GM12892 (cell line): ENCODE data around the gene ARRDC1. TPM values are rescaled to one million over a fixed set of nuclear protein-coding genes. Genes with fewer than 3 reads are reported as not detected.
"Not testable (repeated sequence)": the region's sequence is repeated elsewhere in the genome, so short reads cannot be mapped to it uniquely, and the experiment has no call there.

Experiments
- DNase-seq: peaks from one replicate; pipeline ENCODE4 v3.0.0; 2011; ENCODE audit not compliant: insufficient read length
- FAIRE-seq: peaks from 2 replicates; lab custom pipeline; 2011; peaks lifted over from hg19 to GRCh38; lab: Jason Lieb, UNC
- POLR2A ChIP-seq: IDR thresholded peaks from 2 replicates; pipeline ENCODE4 v1.6.1; 2011; ENCODE audit warnings: low read depth, low read length, control low read depth
- POLR2AphosphoS5 ChIP-seq: IDR thresholded peaks from 2 replicates; pipeline ENCODE4 v1.6.1; 2011; ENCODE audit warnings: low read depth, low read length, control low read depth
- TAF1 ChIP-seq: IDR thresholded peaks from 2 replicates; pipeline ENCODE4 v1.6.1; 2011; ENCODE audit warnings: low read depth, mild to moderate bottlenecking, control low read depth, low read length, borderline replicate concordance
- polyA plus RNA-seq: library from polyadenylated mRNA; unstranded; fragments of >200 nt; gene quantifications from one replicate; pipeline ENCODE4 v1.2.1, GENCODE V29; 2012; ENCODE audit warnings: missing spikeins, inconsistent platforms; ENCODE audit not compliant: missing spikeins

Gene ARRDC1, protein sequence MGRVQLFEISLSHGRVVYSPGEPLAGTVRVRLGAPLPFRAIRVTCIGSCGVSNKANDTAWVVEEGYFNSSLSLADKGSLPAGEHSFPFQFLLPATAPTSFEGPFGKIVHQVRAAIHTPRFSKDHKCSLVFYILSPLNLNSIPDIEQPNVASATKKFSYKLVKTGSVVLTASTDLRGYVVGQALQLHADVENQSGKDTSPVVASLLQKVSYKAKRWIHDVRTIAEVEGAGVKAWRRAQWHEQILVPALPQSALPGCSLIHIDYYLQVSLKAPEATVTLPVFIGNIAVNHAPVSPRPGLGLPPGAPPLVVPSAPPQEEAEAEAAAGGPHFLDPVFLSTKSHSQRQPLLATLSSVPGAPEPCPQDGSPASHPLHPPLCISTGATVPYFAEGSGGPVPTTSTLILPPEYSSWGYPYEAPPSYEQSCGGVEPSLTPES
- 15.8 TPM for polyA plus RNA-seq

DNA sequence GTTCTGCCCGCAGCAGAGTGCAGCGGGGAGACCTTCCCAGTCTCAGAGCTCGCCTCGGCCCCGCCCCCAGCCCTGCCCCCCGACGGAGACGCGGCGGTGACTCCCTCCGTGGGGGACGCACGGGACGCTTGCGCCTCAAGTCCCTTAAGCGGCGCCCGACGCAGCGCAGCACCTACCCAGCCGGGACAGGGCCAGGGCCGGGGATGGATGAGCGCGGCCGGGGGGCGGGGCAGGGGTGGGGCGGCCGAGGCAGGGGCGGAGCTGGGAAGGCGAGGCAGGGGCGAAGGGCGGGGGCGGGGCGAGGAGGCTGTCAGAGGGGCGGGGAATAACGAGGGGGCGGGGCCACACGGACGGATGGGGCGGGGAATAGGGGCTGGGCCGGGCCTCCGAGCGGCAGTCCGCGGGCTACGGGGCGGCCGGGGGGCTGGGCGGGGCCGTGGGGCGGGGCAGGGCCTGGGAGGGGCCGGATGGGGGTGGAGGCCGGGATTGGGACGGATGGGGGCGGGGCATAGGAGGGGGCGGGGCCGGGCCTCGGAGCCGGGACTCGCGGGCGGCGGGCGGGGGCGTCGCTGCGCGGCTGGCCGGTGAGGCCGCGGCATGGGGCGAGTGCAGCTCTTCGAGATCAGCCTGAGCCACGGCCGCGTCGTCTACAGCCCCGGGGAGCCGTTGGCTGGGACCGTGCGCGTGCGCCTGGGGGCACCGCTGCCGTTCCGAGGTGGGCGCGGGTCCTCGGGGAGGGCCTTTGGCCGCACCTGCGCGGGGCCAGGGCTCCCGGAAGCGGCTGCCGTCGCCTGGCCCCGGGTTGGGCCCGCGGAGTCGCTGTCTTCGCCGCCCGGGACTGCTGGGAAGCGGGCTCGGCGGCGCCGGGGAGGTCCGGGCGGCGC lies at the start of gene ARRDC1:
TSS of gene ARRDC1 (plus strand) at position 566 of the 884 bp plus-strand sequence. CDS start at position 598, 32 bp downstream.
- TF ChIP-seq POLR2AphosphoS5 (peak; percentile 54; the same call in 1 of the 2 replicates), POLR2A (peak; percentile 81; the same call in 1 of the 2 replicates), TAF1 (no peak)
- DNase-seq (peak; percentile 92), FAIRE-seq (peak; percentile 82)

DNA sequence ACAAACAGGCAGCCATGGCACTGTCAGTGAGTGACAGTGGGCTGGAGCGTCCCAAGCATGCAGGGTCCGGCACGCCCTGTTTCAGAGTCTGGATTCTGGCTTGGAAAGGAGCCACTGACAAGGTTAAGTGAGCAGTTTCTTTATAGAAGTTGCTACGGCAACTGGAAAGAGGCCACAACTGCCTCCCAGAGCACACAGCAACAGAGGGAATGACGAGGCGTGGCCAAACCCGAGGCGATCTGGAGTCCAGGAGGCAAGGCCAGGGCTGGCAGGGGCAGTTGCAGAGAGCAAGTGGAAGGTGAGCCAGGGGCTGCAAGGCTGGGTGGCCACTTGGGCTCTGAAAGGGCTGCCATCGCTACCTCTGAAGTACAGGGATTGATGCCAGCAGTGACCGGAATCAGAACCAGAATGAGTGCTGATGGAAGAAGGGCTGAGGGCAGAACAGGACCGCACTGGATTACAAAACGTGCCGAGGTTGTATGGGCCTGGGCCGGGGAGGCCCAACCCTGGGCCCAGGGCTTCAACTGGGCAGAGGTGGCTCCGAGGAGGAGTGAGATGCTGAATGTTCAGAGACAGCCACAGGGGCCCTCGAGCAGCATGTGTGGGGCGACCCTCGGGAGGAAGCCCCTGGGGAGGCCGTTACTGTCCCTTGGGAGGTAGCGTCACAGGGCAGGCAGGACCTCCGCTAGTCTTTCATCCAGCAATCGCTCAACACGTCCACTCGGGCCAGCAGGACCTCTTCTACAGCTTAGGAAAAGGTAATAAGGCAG lies 49.2 kb upstream of the ARRDC1 start:
- no peak for FAIRE-seq
- no peak for DNase-seq
- TF ChIP-seq POLR2AphosphoS5 = 0 out of 2 replicates have a peak, but pooled peaks have one; percentile 43
- no peak for TF ChIP-seq POLR2A
- no peak for TF ChIP-seq TAF1

DNA sequence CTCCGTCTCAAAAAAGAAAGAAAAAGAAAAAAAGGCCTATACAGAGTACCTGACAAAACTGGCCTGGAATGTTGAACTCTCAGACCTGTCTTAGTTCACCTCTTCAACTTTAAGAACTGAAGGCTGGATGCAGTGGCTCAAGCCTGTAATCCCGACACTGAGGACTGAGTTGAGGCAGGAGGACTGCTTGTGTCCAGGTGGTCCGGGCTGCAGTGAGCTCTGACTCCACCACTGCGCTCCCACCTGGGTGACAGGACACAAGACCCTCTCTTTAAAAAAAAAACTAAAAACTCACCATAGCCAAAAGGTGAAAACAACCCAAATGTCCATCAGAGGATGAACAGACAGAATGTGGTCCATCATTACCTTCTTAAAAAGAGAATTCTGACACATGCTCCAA lies 47.4 kb upstream of the ARRDC1 start:
- no peak for TF ChIP-seq POLR2A
- TF ChIP-seq TAF1 = no peak
- no peak for TF ChIP-seq POLR2AphosphoS5
- FAIRE-seq (no peak), DNase-seq (no peak)

DNA sequence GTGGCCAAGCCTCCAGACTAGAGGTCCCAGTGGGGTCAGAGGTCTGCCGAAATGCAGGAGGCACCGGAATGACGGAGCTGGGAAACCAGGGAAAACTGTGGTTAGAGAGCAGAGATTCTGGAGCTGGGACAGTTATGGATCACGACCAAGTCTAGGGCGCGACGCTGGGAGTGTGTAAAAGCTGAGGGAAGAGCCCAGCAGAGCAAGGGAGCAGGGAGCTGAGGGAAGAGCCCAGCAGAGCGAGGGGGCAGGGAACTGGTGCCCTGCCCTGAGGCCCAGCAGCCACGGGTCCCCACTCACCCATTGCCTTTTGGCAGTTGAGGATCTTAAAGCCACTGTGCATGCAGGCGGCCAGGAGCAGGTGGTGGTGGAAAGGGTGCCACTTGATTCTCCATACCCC lies 41.4 kb upstream of the ARRDC1 start:
- no peak for TF ChIP-seq POLR2A
- no peak for TF ChIP-seq TAF1
- TF ChIP-seq POLR2AphosphoS5 = no peak

DNA sequence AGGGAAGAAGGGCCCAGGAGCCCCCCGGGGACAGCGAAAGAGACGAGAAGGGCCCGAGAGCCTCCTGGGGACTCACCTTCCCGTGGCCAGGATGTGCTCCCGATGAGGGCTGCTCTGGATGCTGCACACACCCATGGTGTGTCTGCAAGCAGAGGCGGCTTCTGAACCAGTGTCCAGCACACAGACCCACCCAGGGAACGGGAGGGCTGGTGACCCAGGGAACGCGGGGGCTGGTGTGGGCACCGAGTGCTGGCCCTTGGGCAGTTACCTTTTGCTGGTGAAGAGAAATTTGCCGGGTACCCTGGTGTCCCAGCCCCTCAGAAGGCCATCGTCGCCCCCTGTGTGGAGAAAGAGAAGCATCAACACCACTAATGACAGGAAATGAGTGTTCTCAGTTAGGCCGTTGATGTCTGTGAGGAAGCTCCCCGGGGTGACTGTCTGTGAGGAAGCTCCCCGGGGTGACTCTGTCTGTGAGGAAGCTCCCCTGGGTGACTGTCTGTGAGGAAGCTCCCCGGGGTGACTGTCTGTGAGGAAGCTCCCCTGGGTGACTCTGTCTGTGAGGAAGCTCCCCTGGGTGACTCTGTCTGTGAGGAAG lies 40.6 kb upstream of the ARRDC1 start:
- TF ChIP-seq POLR2AphosphoS5 (no peak), POLR2A (no peak), TAF1 (no peak)
- no peak for DNase-seq
- FAIRE-seq = no peak

More for the DNA sequence above, 41.4 kb upstream of the ARRDC1 start:
- no peak for FAIRE-seq
- DNase-seq = no peak

DNA sequence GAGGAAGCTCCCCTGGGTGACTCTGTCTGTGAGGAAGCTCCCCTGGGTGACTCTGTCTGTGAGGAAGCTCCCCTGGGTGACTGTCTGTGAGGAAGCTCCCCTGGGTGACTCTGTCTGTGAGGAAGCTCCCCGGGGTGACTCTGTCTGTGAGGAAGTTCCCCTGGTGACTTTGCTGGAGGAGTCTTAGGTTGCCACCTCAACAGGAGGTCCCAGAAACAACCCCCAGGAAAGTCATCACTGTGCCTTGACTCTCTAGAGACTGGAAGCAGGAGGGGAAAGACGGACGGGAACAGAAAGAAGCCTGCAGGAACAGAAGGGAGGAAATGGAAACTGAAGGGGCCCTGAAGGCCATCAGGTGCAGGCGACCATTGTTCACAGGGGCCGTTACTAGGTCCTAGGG lies 37.0 kb upstream of the ARRDC1 start:
- not testable (repeated sequence) for DNase-seq, FAIRE-seq

DNA sequence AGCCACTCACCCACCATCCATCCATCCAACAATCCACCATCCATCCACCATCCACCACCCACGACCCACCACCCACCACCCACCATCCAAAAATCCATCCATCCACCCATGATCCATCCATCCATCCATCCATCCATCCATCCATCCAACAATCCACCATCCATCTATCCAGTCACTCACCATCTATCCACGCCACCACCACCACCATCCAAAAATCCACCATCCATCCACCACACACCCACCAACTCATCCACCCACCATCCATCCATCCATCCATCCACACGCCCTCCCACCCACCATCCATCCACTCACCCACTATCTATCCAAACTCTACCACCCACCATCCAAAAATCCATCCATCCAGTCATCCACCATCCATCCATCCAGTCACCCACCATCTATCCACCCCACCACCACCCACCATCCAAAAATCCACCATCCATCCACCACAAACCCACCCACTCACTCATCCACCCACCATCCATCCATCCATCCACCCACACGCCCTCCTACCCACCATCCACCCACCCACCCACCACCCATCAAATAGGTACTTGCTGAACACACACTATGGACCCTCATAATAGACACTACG lies 35.8 kb upstream of the ARRDC1 start:
- TF ChIP-seq POLR2AphosphoS5 (no peak), POLR2A (no peak), TAF1 (no peak)
- DNase-seq (no peak), FAIRE-seq (no peak)

DNA sequence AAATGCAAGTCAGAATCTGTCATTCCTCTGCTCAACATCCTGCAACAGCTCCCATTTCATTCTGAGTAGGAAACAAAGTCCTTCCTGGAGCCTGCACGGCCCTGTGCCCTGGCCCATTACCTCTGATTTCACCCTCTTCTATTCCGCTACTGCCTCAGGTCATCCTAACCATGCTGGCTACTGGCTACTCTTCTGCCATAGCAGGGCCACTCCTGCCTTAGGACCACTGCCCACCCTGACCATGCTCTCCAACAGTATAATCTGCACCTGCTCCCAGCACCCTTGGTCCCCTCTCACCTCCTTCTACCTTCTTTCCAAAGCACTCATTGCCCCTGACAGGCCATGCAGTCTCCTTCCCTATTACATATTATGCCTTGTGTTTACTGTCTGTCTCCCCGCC lies 34.9 kb upstream of the ARRDC1 start:
- FAIRE-seq (no peak), DNase-seq (no peak)
- TF ChIP-seq POLR2A = no peak

DNA sequence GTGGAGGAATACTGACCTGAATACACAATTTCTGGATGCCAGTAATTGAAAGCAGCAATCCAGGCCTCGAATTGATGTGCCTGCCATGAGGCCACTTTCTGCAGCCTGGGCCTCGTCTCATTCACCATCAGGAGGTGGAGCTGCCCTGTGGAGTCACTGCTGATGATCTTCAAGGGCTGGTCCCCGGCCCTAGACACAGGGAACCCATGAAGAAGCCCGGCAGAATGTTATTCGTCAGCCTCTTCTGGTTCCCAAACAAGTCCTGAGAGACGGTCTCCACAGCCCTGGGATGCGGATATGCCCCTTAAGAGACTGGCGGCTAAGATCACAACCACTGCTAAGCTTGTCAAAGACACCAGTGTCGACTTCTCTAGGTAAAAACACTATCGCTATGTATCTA lies 31.3 kb upstream of the ARRDC1 start:
- no peak for DNase-seq
- no peak for TF ChIP-seq POLR2A
- no peak for TF ChIP-seq TAF1
- TF ChIP-seq POLR2AphosphoS5 = no peak
- no peak for FAIRE-seq

DNA sequence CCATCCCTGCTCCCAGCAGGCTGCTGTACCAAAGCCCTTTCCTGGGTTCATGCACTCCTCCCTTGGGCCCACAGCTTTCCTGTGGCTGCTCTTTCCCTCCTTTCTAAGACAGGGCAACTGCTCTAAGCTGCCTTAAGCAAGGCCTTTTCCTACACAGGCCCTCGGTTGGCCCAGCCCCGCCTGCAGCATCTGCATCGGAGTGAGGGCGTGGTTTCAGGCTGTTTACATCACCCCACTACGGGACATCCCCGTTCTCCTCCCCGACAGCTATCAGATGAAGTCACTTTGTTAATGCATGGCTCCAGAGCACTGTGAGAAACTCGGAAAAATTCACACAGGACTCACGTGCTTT lies 30.1 kb upstream of the ARRDC1 start:
- TF ChIP-seq POLR2AphosphoS5 = no peak
- TF ChIP-seq TAF1 = no peak
- TF ChIP-seq POLR2A = no peak
- no peak for DNase-seq
- FAIRE-seq = no peak
